Trophoblast cell (in vitro differentiated cells and primary cell): ENCODE measurements around the gene ZNF280D.

ENCODE experiments used
- DNase-seq, 2 donors: peaks; one replicate each; pipeline ENCODE4 v3.0.0-alpha.2; 2016
- H2AFZ ChIP-seq: 2 replicates; pipeline ENCODE4 v1.6.1; 2013; ENCODE audit warnings: low read length, moderate library complexity, mild to moderate bottlenecking; ENCODE audit not compliant: insufficient read depth, poor library complexity
- H2AK5ac ChIP-seq: 2 replicates; pipeline ENCODE4 v1.6.1; 2013; ENCODE audit warnings: mild to moderate bottlenecking, low read length
- H2BK120ac ChIP-seq: 2 replicates; pipeline ENCODE4 v1.6.1; 2013; ENCODE audit warnings: low read length, mild to moderate bottlenecking, moderate library complexity; ENCODE audit not compliant: insufficient read depth, poor library complexity
- H2BK12ac ChIP-seq: 2 replicates; pipeline ENCODE4 v1.6.1; 2013; ENCODE audit warnings: mild to moderate bottlenecking, low read length, moderate library complexity
- H2BK5ac ChIP-seq: 2 replicates; pipeline ENCODE4 v1.6.1; 2013; ENCODE audit warnings: low read length, low read depth, moderate library complexity, mild to moderate bottlenecking; ENCODE audit not compliant: poor library complexity
- H3K14ac ChIP-seq: 2 replicates; pipeline ENCODE4 v1.6.1; 2013; ENCODE audit warnings: mild to moderate bottlenecking, low read length
- H3K18ac ChIP-seq: 2 replicates; pipeline ENCODE4 v1.6.1; 2013; ENCODE audit warnings: mild to moderate bottlenecking, low read length
- H3K23ac ChIP-seq: 2 replicates; pipeline ENCODE4 v1.6.1; 2013; ENCODE audit warnings: low read length
- H3K27ac ChIP-seq: 2 replicates; pipeline ENCODE4 v1.5.1; 2013; ENCODE audit warnings: low read depth, mild to moderate bottlenecking, inconsistent platforms, low read length, moderate library complexity
- H3K27me3 ChIP-seq: 2 replicates; pipeline ENCODE4 v1.6.1; 2013; ENCODE audit warnings: inconsistent platforms, mild to moderate bottlenecking, low read length, moderate library complexity; ENCODE audit not compliant: insufficient read depth
- H3K36me3 ChIP-seq, 2 experiments: 1 replicate in 1 of 2; 2 replicates in 1 of 2; pipeline ENCODE4 v1.6.1; 2013; ENCODE audit warnings: low read length in 2 of 2, mild to moderate bottlenecking in 2 of 2, moderate library complexity in 1 of 2; ENCODE audit not compliant: insufficient read depth in 2 of 2, control insufficient read depth in 1 of 2
- H3K4ac ChIP-seq: 2 replicates; pipeline ENCODE4 v1.6.1; 2013; ENCODE audit warnings: low read depth, mild to moderate bottlenecking, low read length, moderate library complexity
- H3K4me1 ChIP-seq, 2 experiments: 1 replicate in 1 of 2; 2 replicates in 1 of 2; pipeline ENCODE4 v1.6.1; 2013; ENCODE audit warnings: low read length in 2 of 2, mild to moderate bottlenecking in 2 of 2, moderate library complexity in 1 of 2; ENCODE audit not compliant: insufficient read depth in 2 of 2, control insufficient read depth in 1 of 2
- H3K4me2 ChIP-seq: 2 replicates; pipeline ENCODE4 v1.6.1; 2013; ENCODE audit warnings: inconsistent platforms, mild to moderate bottlenecking, low read length, moderate library complexity
- H3K4me3 ChIP-seq: 2 replicates; pipeline ENCODE4 v1.5.1; 2013; ENCODE audit warnings: mild to moderate bottlenecking, low read depth, low read length, inconsistent platforms
- H3K79me1 ChIP-seq: one replicate; pipeline ENCODE4 v1.6.1; 2013; ENCODE audit warnings: low read length
- H3K79me2 ChIP-seq: 2 replicates; pipeline ENCODE4 v1.6.1; 2013; ENCODE audit warnings: low read length, mild to moderate bottlenecking; ENCODE audit not compliant: control insufficient read depth, insufficient read depth, poor library complexity
- H3K9ac ChIP-seq: 2 replicates; pipeline ENCODE4 v1.6.1; 2013; ENCODE audit warnings: mild to moderate bottlenecking, low read length
- H3K9me3 ChIP-seq: 2 replicates; pipeline ENCODE4 v1.6.1; 2013; ENCODE audit warnings: low read depth, mild to moderate bottlenecking, control low read depth, inconsistent platforms, low read length; ENCODE audit not compliant: insufficient read depth
- H4K12ac ChIP-seq: 2 replicates; pipeline ENCODE4 v1.6.1; 2013; ENCODE audit warnings: low read depth, mild to moderate bottlenecking, low read length, moderate library complexity
- H4K8ac ChIP-seq: 2 replicates; pipeline ENCODE4 v1.6.1; 2013; ENCODE audit warnings: low read depth, mild to moderate bottlenecking, low read length, moderate library complexity
- H4K91ac ChIP-seq: one replicate; pipeline ENCODE4 v1.6.1; 2013; ENCODE audit warnings: low read depth, mild to moderate bottlenecking, low read length, moderate library complexity
- WGBS: extraction: QIAGEN DNeasy Blood & Tissue Kit; methylation state at CpG from one replicate; pipeline ENCODE4 v1.1.7; 2013; ENCODE audit warnings: missing lambda C conversion rate; ENCODE audit not compliant: insufficient read length, insufficient coverage; ENCODE audit errors: extremely low coverage; 5-methylcytosine and 5-hydroxymethylcytosine counted together

The ZNF280D gene

GRCh38 chr15:56667517-56667916 is 65.8 kb downstream of the ZNF280D start:
- Histone ChIP-seq H3K4ac (no peak overlapping the region), H4K12ac (no peak overlapping the region), H2BK120ac (no peak overlapping the region), H3K4me1 (no peaks in the 10 kb centered on the region), H3K79me1 (no peaks in the 10 kb centered on the region), H3K18ac (no peak overlapping the region), H2BK12ac (no peak overlapping the region), H3K4me3 (no peak overlapping the region), H3K27ac (no peak overlapping the region), H3K9ac (no peak overlapping the region), H3K9me3 (no peaks in the 10 kb centered on the region), H2AFZ (no peak overlapping the region), H3K79me2 (no peaks in the 10 kb centered on the region), H3K14ac (no peak overlapping the region), H3K4me2 (no peak overlapping the region), H2AK5ac (no peak overlapping the region), H3K23ac (no peak overlapping the region), H4K8ac (no peak overlapping the region), H3K36me3 (peaks cover 0 to 4% of the 10 kb centered on the region in 2 experiments), H4K91ac (no peak overlapping the region), H3K27me3 (no peaks in the 10 kb centered on the region), H2BK5ac (no peak overlapping the region)
- no peak for DNase-seq
- no CpG with 5 or more reads among the region's 1 CpG for WGBS

- Histone ChIP-seq H2BK5ac (no peak overlapping the region), H3K14ac (no peak overlapping the region), H3K4me3 (no peak overlapping the region), H3K18ac (no peak overlapping the region), H3K9me3 (no peaks in the 10 kb centered on the region), H3K79me2 (no peaks in the 10 kb centered on the region), H3K9ac (no peak overlapping the region), H3K4me1 (no peaks in the 10 kb centered on the region), H4K8ac (no peak overlapping the region), H3K27ac (no peak overlapping the region), H4K91ac (no peak overlapping the region), H2AFZ (no peak overlapping the region), H4K12ac (no peak overlapping the region), H3K27me3 (no peaks in the 10 kb centered on the region), H3K4ac (no peak overlapping the region), H2AK5ac (no peak overlapping the region), H3K23ac (no peak overlapping the region), H3K4me2 (no peak overlapping the region), H2BK12ac (no peak overlapping the region), H2BK120ac (no peak overlapping the region), H3K36me3 (peaks cover 0 to 4% of the 10 kb centered on the region in 2 experiments), H3K79me1 (no peaks in the 10 kb centered on the region)
- DNase-seq, result no peak
These were observed 72.4 kb downstream of the ZNF280D start for GRCh38 chr15:56660943-56661342.

- DNase-seq, result no peak
- H3K79me2 ChIP-seq, result no peaks in the 10 kb centered on the region
- no peak overlapping the region for H3K14ac ChIP-seq
- H2BK12ac ChIP-seq, result no peak overlapping the region
- no peaks in the 10 kb centered on the region for H3K79me1 ChIP-seq
- H3K4ac ChIP-seq, result no peak overlapping the region
- no peak overlapping the region for H3K4me3 ChIP-seq
- no peak overlapping the region for H2AFZ ChIP-seq
- H4K8ac ChIP-seq, result no peak overlapping the region
- no peaks in the 10 kb centered on the region for H3K4me1 ChIP-seq
- no peak overlapping the region for H4K91ac ChIP-seq
- no CpG with 5 or more reads among the region's 2 CpGs for WGBS
- H3K9ac ChIP-seq, result no peak overlapping the region
- H3K27ac ChIP-seq, result no peak overlapping the region
- no peaks in the 10 kb centered on the region for H3K27me3 ChIP-seq
- no peak overlapping the region for H2BK5ac ChIP-seq
- no peaks in the 10 kb centered on the region for H3K9me3 ChIP-seq
- no peak overlapping the region for H2AK5ac ChIP-seq
- no peak overlapping the region for H3K23ac ChIP-seq
- H3K4me2 ChIP-seq, result no peak overlapping the region
- H3K18ac ChIP-seq, result no peak overlapping the region
- H4K12ac ChIP-seq, result no peak overlapping the region
- H2BK120ac ChIP-seq, result no peak overlapping the region
- peaks cover 0 to 1% of the 10 kb centered on the region in 2 experiments for H3K36me3 ChIP-seq
These were observed 74.1 kb downstream of the ZNF280D start for GRCh38 chr15:56659197-56659596.

DNA sequence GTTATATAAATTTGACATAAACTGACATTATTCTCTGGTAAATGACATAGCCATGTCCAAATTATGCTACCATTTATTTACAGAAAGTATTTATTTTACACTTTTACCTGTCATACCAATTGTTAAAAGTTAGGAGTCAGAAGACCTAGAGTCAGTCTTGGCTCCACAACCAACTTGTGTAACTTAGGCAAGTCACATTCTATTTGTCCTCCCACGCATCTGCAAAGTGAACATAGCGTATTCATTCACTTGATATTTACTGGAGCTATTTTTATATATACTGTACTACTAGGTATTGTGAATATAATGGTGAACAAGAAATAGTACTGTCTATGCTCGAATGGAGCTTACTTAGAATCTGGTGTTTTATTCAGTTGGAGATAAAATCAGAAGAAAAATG is 78.7 kb downstream of the ZNF280D start:
- H3K14ac ChIP-seq, result no peak overlapping the region
- no peak overlapping the region for H3K4me2 ChIP-seq
- H4K12ac ChIP-seq, result no peak overlapping the region
- no peak overlapping the region for H3K23ac ChIP-seq
- no peaks in the 10 kb centered on the region for H3K4me1 ChIP-seq
- no peak for DNase-seq
- H3K4me3 ChIP-seq, result no peak overlapping the region
- WGBS, result no CpG with 5 or more reads among the region's 3 CpGs
- no peaks in the 10 kb centered on the region for H3K79me1 ChIP-seq
- H2AFZ ChIP-seq, result no peak overlapping the region
- H2AK5ac ChIP-seq, result no peak overlapping the region
- H2BK12ac ChIP-seq, result no peak overlapping the region
- H2BK5ac ChIP-seq, result no peak overlapping the region
- no peak overlapping the region for H2BK120ac ChIP-seq
- H3K9me3 ChIP-seq, result no peaks in the 10 kb centered on the region
- H3K9ac ChIP-seq, result no peak overlapping the region
- no peaks in the 10 kb centered on the region for H3K79me2 ChIP-seq
- no peak overlapping the region for H4K8ac ChIP-seq
- H3K27me3 ChIP-seq, result no peaks in the 10 kb centered on the region
- H4K91ac ChIP-seq, result no peak overlapping the region
- no peak overlapping the region for H3K27ac ChIP-seq
- H3K4ac ChIP-seq, result no peak overlapping the region
- no peaks in the 10 kb centered on the region for H3K36me3 ChIP-seq
- no peak overlapping the region for H3K18ac ChIP-seq
